Bronchial epithelial cell (primary cell): ENCODE data around the gene STMP1. TPM values are rescaled to one million over a fixed set of nuclear protein-coding genes. Genes with fewer than 3 reads are reported as not detected.
A peak's percentile ranks its signal among the peaks of the same experiment; 100 is the strongest.
"Not testable (repeated sequence)": the region's sequence is repeated elsewhere in the genome, so short reads cannot be mapped to it uniquely, and the experiment has no call there.

Experiments used
- DNase-seq: peaks from one replicate; pipeline ENCODE4 v3.0.0-alpha.2; 2010; ENCODE audit warnings: low read depth
- FAIRE-seq: peaks from 2 replicates; lab custom pipeline; 2011; peaks lifted over from hg19 to GRCh38; lab: Jason Lieb, UNC
- H3K27me3 ChIP-seq: 2 replicates; pipeline ENCODE4 v1.5.1; 2011; ENCODE audit warnings: low read length; ENCODE audit not compliant: control insufficient read depth, insufficient read depth
- H3K36me3 ChIP-seq: 2 replicates; pipeline ENCODE4 v1.5.1; 2011; ENCODE audit warnings: low read length; ENCODE audit not compliant: control insufficient read depth, insufficient read depth
- H3K4me3 ChIP-seq: 2 replicates; pipeline ENCODE4 v1.5.1; 2011; ENCODE audit warnings: mild to moderate bottlenecking, low read depth, low read length, control low read depth
- CTCF ChIP-seq: IDR thresholded peaks from 2 replicates; pipeline ENCODE4 v1.5.1; 2011; ENCODE audit warnings: mild to moderate bottlenecking, moderate library complexity, low read length, control low read depth, inconsistent platforms; ENCODE audit not compliant: insufficient read depth, severe bottlenecking
- total RNA-seq: library from RNA; depleted of rRNA; stranded (reverse); fragments of >200 nt; gene quantifications from 2 replicates; pipeline ENCODE4 v1.2.1, GENCODE V29; 2014

Gene STMP1
- total RNA-seq, 1 donor from 2014 or later, result 7.4 TPM

GRCh38 chr7:135620980-135621850, 41.1 kb upstream of the STMP1 start:
- Histone ChIP-seq H3K36me3 (peaks cover 7% of the 10 kb centered on the region), H3K27me3 (no peaks in the 10 kb centered on the region), H3K4me3 (no peak overlapping the region)
- TF ChIP-seq CTCF, result peak; percentile 62
- no peak for FAIRE-seq
- DNase-seq, result peak; percentile 80

- no peaks in the 10 kb centered on the region for H3K27me3 ChIP-seq
- no peak for TF ChIP-seq CTCF
- DNase-seq, result no peak
- H3K36me3 ChIP-seq, result peaks cover 4% of the 10 kb centered on the region
- no peak overlapping the region for H3K4me3 ChIP-seq
- no peak for FAIRE-seq
Observed at GRCh38 chr7:135634191-135634878, 28.0 kb upstream of the STMP1 start.

DNA sequence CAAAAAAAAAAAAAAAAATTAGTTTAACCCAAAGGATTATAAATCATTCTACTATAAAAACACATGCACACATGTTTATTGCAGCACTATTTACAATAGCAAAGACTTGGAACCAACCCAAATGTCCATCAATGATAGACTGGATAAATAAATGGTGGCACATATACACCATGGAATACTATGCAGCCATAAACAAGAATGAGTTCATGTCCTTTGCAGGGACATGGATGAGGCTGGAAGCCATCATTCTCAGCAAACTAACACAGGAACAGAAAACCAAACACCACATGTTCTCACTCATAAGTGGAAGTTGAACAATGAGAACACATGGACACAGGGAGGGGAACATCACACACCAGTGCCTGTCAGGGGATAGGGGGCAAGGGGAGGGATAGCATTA, 22.6 kb upstream of the STMP1 start:
- not testable (repeated sequence) for H3K36me3 ChIP-seq, DNase-seq, H3K4me3 ChIP-seq, FAIRE-seq, H3K27me3 ChIP-seq

GRCh38 chr7:135644154-135644553, 18.2 kb upstream of the STMP1 start:
- H3K36me3 ChIP-seq, result peaks cover 10% of the 10 kb centered on the region

DNA sequence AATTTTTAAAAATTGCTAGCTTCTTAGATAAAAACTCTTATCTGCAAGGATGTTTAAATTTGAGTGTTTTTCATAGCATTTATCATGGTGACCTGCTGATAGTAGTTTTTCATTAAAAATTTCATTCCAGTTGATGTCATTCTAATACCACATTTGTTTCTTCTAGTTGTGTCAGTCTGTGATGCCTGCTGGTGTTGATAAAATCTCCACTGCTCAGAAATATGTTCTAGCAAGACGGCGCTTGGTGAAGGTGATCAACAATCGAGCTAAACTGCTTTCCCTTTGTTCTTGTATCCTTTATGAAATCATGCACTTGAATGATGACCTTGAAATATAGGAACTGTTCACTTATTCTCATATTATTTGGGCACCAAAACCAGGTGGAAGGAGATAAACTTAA, 17.6 kb upstream of the STMP1 start:
- Histone ChIP-seq H3K27me3 (no peaks in the 10 kb centered on the region), H3K4me3 (no peak overlapping the region), H3K36me3 (peaks cover 10% of the 10 kb centered on the region)
- no peak for TF ChIP-seq CTCF
- FAIRE-seq, result no peak
- no peak for DNase-seq

More at GRCh38 chr7:135644154-135644553, 18.2 kb upstream of the STMP1 start:
- no peak for TF ChIP-seq CTCF
- Histone ChIP-seq H3K4me3 (no peak overlapping the region), H3K27me3 (no peaks in the 10 kb centered on the region)
- FAIRE-seq (no peak), DNase-seq (no peak)

DNA sequence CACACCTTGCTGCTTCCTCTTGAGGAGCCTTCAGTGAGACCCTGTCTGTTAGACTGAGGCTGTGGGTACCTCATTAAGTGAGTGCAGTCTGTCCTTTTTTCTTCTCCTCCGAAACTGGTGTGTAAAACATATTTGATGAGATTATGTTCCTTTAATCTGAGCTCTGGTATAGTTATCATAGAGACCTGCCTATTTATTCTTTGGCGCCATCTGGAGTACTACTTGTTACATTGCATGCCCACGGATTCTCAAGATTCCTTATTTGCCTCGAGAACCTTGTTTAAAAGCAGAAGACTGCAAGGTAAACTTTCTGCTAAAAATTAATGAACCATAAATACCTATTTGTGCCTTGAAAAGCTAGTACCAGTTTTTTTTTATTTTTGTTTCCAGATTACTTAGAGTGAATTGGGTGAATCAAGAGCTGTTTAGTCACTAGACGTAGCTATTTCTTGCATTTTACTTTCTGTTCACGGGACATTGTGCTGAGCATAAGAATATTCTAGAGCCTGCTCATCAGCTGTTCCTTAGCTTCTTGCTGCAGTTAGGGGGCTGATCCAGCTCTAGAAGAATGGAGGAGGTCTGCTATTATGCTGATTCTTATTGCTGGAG, 16.9 kb upstream of the STMP1 start:
- H3K36me3 ChIP-seq, result peaks cover 10% of the 10 kb centered on the region
- FAIRE-seq (no peak), DNase-seq (peak; percentile 52)
- no peak overlapping the region for H3K4me3 ChIP-seq
- no peaks in the 10 kb centered on the region for H3K27me3 ChIP-seq
- peak; percentile 53 for TF ChIP-seq CTCF
